HepG2 (cell line): Measurements from ENCODE around the gene GNG10. TPM values are rescaled to one million over a fixed set of nuclear protein-coding genes. Genes with fewer than 3 reads are reported as not detected.

Source experiments
- ARID3A ChIP-seq: IDR thresholded peaks from 2 replicates; pipeline ENCODE4 v1.6.1; 2012; ENCODE audit warnings: low read depth, low read length, improper control_type of control experiment
- ESRRA ChIP-seq: sonication (generic); formaldehyde crosslinking; IDR thresholded peaks from 2 replicates; pipeline ENCODE4 v1.5.1; 2020; ENCODE audit warnings: mild to moderate bottlenecking, low read depth, missing genetic modification reagents
- FOXJ3 ChIP-seq: sonication (generic); formaldehyde crosslinking; IDR thresholded peaks from 2 replicates; pipeline ENCODE4 v1.4.0; 2020; ENCODE audit warnings: missing genetic modification reagents, mild to moderate bottlenecking, borderline replicate concordance
- MBD4 ChIP-seq: IDR thresholded peaks from 2 replicates; pipeline ENCODE4 v1.6.1; 2012; ENCODE audit warnings: low read length, inconsistent platforms, borderline replicate concordance
- MED1 ChIP-seq: sonication (generic); formaldehyde crosslinking; IDR thresholded peaks from 2 replicates; pipeline ENCODE4 v1.4.0; 2020; ENCODE audit warnings: missing genetic modification reagents
- NCOA2 ChIP-seq: sonication (generic); formaldehyde crosslinking; IDR thresholded peaks from 2 replicates; pipeline ENCODE4 v1.8.0; 2022; ENCODE audit warnings: inconsistent platforms
- STAG1 ChIP-seq: sonication (generic); formaldehyde crosslinking; IDR thresholded peaks from 2 replicates; pipeline ENCODE4 v1.4.0; 2020; ENCODE audit warnings: missing genetic modification reagents
- TOPORS ChIP-seq: sonication (generic); formaldehyde crosslinking; IDR thresholded peaks from 2 replicates; pipeline ENCODE4 v1.8.0; 2023; ENCODE audit warnings: mild to moderate bottlenecking, missing genetic modification reagents
- ZBTB7A ChIP-seq: sonication (generic); formaldehyde crosslinking; IDR thresholded peaks from 2 replicates; pipeline ENCODE4 v1.8.0; 2022; ENCODE audit warnings: mild to moderate bottlenecking, missing genetic modification reagents
- ZNF230 ChIP-seq: sonication (generic); formaldehyde crosslinking; IDR thresholded peaks from 2 replicates; pipeline ENCODE4 v1.4.0; 2020; ENCODE audit warnings: mild to moderate bottlenecking, missing genetic modification reagents
- ZNF264 ChIP-seq: sonication (generic); formaldehyde crosslinking; IDR thresholded peaks from 2 replicates; pipeline ENCODE4 v1.4.0; 2020; ENCODE audit warnings: missing genetic modification reagents
- ZNF318 ChIP-seq: sonication (generic); formaldehyde crosslinking; IDR thresholded peaks from 2 replicates; pipeline ENCODE4 v1.4.0; 2020; ENCODE audit warnings: mild to moderate bottlenecking, missing genetic modification reagents
- ZNF577 ChIP-seq: sonication (generic); formaldehyde crosslinking; IDR thresholded peaks from 2 replicates; pipeline ENCODE4 v1.4.0; 2020; ENCODE audit warnings: mild to moderate bottlenecking, low read depth, missing genetic modification reagents, borderline replicate concordance
- ZNF609 ChIP-seq: sonication (generic); formaldehyde crosslinking; IDR thresholded peaks from 2 replicates; pipeline ENCODE4 v1.4.0; 2020; ENCODE audit warnings: mild to moderate bottlenecking, missing genetic modification reagents, borderline replicate concordance
- polyA plus RNA-seq, 8 experiments: library from polyadenylated mRNA; depleted of rRNA in 3 of 8; stranded (reverse) in 7 of 8; unstranded in 1 of 8; fragments of >200 nt; fragmentation: Illumina TruSeq in 4 of 8; extraction: Trizol in 4 of 8; gene quantifications; 2 replicates each; pipeline versions ENCODE4 v1.2.1 to v1.2.3, GENCODE V29; 2011 to 2016; ENCODE audit warnings: low read depth in 4 of 8, missing spikeins in 1 of 8, mixed read lengths in 1 of 8; ENCODE audit not compliant: insufficient read depth in 1 of 8
- total RNA-seq, 5 experiments: library from RNA; depleted of rRNA; stranded (reverse); fragments of >200 nt; fragmentation: Illumina TruSeq; extraction: Trizol; gene quantifications; 2 replicates each; pipeline ENCODE4 v1.2.3, GENCODE V29; 2016; ENCODE audit warnings: low read depth in 1 of 5

The GNG10 gene
- total and polyA plus RNA-seq, 2 of the 13 experiments (the other 11 are each of a cell fraction or from before 2014, with no cell fraction given), result 29.8 to 32.4 TPM

GRCh38 chr9:111627260-111627963, 34.0 kb upstream of the GNG10 start (continued):
- TF ChIP-seq ZBTB7A (CRISPR knock-in tag) (0 out of 2 replicates have a peak, but pooled peaks have one; percentile 31), FOXJ3 (CRISPR knock-in tag) (0 out of 2 replicates have a peak, but pooled peaks have one; percentile 15), ZNF318 (CRISPR knock-in tag) (no peak), TOPORS (CRISPR knock-in tag) (no peak), ZNF609 (no peak), ESRRA (CRISPR knock-in tag) (peak; percentile 95), NCOA2 (CRISPR knock-in tag) (no peak), ZNF264 (CRISPR knock-in tag) (0 out of 2 replicates have a peak, but pooled peaks have one; percentile 26), ARID3A (peak; percentile 75), ZNF230 (no peak), MBD4 (no peak), STAG1 (CRISPR knock-in tag) (peak; percentile 34; the same call in 1 of the 2 replicates), ZNF577 (CRISPR knock-in tag) (no peak), MED1 (0 out of 2 replicates have a peak, but pooled peaks have one; percentile 19)
